ENCODE measurements around the gene ELF1.

ELF1 gene

DNA sequence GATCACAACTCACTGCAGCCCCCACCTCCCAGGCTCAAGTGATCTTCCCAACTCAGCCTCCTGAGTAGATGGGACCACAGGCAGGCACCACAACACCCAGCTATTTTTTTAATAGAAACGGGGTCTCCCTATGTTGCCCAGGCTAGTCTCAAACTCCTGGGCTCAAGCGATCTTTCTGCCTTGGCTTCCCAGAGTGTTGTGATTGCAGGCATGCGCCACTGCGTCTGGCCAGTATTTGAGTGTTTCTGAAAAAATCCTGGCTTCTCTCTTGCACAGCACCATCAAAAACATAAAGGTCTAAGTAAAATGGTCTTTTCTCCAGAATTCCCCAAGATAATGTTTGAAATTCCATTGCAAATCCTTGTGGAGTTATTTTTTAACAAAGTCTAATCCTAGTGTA is 47.8 kb downstream of the ELF1 start:
- Histone ChIP-seq H3K27me3 (ENCODE audit: insufficient read depth, poor library complexity, severe bottlenecking) (no peaks in the 10 kb centered on the region), H3K27ac (replicated peaks) (peak overlapping the region; percentile 15; the same call in 1 of the 2 replicates), H3K4me3 (replicated peaks; ENCODE audit: insufficient read depth, low read length) (no peak overlapping the region)
- no peak for DNase-seq (ENCODE audit: low read depth in 1 of 2, low spot score in 1 of 2)
- TF ChIP-seq GABPA (IDR thresholded peaks at IDR 0.05; ENCODE audit: low read depth) (no peak), SPI1 (IDR thresholded peaks at IDR 0.05; ENCODE audit: borderline replicate concordance, low read depth) (no peak), POLR2AphosphoS5 (IDR thresholded peaks at IDR 0.05; ENCODE audit: low read depth) (no peak)
- TF ChIP-seq, protein P1, sequence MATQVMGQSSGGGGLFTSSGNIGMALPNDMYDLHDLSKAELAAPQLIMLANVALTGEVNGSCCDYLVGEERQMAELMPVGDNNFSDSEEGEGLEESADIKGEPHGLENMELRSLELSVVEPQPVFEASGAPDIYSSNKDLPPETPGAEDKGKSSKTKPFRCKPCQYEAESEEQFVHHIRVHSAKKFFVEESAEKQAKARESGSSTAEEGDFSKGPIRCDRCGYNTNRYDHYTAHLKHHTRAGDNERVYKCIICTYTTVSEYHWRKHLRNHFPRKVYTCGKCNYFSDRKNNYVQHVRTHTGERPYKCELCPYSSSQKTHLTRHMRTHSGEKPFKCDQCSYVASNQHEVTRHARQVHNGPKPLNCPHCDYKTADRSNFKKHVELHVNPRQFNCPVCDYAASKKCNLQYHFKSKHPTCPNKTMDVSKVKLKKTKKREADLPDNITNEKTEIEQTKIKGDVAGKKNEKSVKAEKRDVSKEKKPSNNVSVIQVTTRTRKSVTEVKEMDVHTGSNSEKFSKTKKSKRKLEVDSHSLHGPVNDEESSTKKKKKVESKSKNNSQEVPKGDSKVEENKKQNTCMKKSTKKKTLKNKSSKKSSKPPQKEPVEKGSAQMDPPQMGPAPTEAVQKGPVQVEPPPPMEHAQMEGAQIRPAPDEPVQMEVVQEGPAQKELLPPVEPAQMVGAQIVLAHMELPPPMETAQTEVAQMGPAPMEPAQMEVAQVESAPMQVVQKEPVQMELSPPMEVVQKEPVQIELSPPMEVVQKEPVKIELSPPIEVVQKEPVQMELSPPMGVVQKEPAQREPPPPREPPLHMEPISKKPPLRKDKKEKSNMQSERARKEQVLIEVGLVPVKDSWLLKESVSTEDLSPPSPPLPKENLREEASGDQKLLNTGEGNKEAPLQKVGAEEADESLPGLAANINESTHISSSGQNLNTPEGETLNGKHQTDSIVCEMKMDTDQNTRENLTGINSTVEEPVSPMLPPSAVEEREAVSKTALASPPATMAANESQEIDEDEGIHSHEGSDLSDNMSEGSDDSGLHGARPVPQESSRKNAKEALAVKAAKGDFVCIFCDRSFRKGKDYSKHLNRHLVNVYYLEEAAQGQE (IDR thresholded peaks at IDR 0.05; ENCODE audit: insufficient replicate concordance, low read depth): no peak
- TF ChIP-seq, protein P2, sequence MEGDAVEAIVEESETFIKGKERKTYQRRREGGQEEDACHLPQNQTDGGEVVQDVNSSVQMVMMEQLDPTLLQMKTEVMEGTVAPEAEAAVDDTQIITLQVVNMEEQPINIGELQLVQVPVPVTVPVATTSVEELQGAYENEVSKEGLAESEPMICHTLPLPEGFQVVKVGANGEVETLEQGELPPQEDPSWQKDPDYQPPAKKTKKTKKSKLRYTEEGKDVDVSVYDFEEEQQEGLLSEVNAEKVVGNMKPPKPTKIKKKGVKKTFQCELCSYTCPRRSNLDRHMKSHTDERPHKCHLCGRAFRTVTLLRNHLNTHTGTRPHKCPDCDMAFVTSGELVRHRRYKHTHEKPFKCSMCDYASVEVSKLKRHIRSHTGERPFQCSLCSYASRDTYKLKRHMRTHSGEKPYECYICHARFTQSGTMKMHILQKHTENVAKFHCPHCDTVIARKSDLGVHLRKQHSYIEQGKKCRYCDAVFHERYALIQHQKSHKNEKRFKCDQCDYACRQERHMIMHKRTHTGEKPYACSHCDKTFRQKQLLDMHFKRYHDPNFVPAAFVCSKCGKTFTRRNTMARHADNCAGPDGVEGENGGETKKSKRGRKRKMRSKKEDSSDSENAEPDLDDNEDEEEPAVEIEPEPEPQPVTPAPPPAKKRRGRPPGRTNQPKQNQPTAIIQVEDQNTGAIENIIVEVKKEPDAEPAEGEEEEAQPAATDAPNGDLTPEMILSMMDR (IDR thresholded peaks at IDR 0.05; ENCODE audit: insufficient read depth, low read length): no peak

DNA sequence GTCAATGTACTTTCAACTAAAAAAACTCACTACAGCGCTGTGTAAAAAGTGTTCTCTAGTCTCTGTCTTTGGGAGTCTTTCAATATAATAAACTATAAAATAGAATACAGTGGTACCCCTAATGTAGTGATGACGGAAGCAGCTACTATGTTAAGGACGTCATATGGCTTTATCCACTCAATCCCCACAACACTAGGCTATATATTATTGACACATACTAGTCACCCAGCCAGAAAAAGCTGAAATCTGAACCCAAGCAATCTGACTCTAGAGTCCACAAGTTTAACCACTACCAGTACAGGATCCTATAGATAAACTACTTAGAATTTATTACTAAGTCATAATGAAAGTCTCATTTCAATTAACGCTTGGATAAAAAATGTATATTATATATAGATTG is 48.3 kb downstream of the ELF1 start:
- peak overlapping the region; percentile 43 for H3K27ac ChIP-seq (replicated peaks)

DNA sequence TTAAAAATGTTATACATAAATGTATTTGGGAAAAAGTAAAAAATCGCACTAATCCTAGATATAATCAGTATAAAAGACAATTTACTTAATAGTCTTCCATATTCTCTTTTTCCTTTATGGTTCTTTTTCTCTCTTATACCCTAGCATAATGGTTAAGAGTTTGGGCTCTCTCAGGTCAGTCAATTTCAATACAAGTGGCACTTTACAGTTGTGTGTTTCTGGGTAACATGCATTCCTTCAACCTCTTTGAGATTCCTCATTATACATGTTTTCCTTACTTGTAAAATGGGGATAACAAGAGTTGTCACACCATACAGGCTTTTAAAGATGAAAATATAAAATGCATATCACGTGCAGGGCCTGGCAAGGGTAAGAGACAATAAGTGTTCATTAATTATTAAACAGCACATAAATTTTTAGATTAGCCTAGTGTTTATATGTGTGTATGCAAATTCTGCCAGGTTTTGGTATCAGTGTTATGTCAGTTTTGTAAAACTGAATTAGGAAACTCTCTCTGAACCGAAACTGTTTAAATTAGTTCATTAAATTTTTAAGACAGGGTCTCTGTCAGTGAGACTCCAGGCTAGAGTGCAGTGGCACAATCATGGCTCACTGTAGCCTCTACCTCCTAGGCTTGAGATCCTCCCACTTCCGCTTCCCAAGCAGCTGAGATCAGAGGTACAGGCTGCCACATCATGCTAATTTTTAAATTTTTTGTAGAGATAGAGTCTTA is 49.8 kb downstream of the ELF1 start:
- DNase-seq (ENCODE audit: low read depth in 1 of 2, low spot score in 1 of 2): peak in 1 of 2 experiments; percentile 83
- H3K4me3 ChIP-seq (replicated peaks; ENCODE audit: insufficient read depth, low read length): no peak overlapping the region
- peak overlapping the region; percentile 43 for H3K27ac ChIP-seq (replicated peaks)
- no peaks in the 10 kb centered on the region for H3K27me3 ChIP-seq (ENCODE audit: insufficient read depth, poor library complexity, severe bottlenecking)
- TF ChIP-seq, protein P2 (IDR thresholded peaks at IDR 0.05; ENCODE audit: insufficient read depth, low read length): no peak
- peak; percentile 89 for TF ChIP-seq SPI1 (IDR thresholded peaks at IDR 0.05; ENCODE audit: borderline replicate concordance, low read depth)
- TF ChIP-seq GABPA (IDR thresholded peaks at IDR 0.05; ENCODE audit: low read depth): no peak
- TF ChIP-seq, protein P1 (IDR thresholded peaks at IDR 0.05; ENCODE audit: insufficient replicate concordance, low read depth): no peak
- no peak for TF ChIP-seq POLR2AphosphoS5 (IDR thresholded peaks at IDR 0.05; ENCODE audit: low read depth)

More for the DNA sequence above, 48.3 kb downstream of the ELF1 start:
- H3K27me3 ChIP-seq (ENCODE audit: insufficient read depth, poor library complexity, severe bottlenecking): no peaks in the 10 kb centered on the region
- TF ChIP-seq SPI1 (IDR thresholded peaks at IDR 0.05; ENCODE audit: borderline replicate concordance, low read depth): no peak
- TF ChIP-seq POLR2AphosphoS5 (IDR thresholded peaks at IDR 0.05; ENCODE audit: low read depth): no peak
- TF ChIP-seq, protein P2 (IDR thresholded peaks at IDR 0.05; ENCODE audit: insufficient read depth, low read length): no peak
- no peak for TF ChIP-seq GABPA (IDR thresholded peaks at IDR 0.05; ENCODE audit: low read depth)
- TF ChIP-seq, protein P1 (IDR thresholded peaks at IDR 0.05; ENCODE audit: insufficient replicate concordance, low read depth): no peak
- no peak for DNase-seq (ENCODE audit: low read depth in 1 of 2, low spot score in 1 of 2)
- H3K4me3 ChIP-seq (replicated peaks; ENCODE audit: insufficient read depth, low read length): no peak overlapping the region; the same call in 1 of the 2 replicates

Measured in HL-60 (cell line).